Activated CD4-positive, alpha-beta T cell treated with anti-CD3 and anti-CD28 coated beads, Interleukin-10, Interleukin-2, amounts not matched to agents 100 ng/mL and 50 ng/mL, durations not matched to agents 16 hours and 8 hours (primary cell): Measurements from ENCODE around the gene FERMT2.

ENCODE experiments used
- DNase-seq: peaks from one replicate; pipeline ENCODE4 v3.0.0-alpha.2; 2020

FERMT2 gene, protein sequence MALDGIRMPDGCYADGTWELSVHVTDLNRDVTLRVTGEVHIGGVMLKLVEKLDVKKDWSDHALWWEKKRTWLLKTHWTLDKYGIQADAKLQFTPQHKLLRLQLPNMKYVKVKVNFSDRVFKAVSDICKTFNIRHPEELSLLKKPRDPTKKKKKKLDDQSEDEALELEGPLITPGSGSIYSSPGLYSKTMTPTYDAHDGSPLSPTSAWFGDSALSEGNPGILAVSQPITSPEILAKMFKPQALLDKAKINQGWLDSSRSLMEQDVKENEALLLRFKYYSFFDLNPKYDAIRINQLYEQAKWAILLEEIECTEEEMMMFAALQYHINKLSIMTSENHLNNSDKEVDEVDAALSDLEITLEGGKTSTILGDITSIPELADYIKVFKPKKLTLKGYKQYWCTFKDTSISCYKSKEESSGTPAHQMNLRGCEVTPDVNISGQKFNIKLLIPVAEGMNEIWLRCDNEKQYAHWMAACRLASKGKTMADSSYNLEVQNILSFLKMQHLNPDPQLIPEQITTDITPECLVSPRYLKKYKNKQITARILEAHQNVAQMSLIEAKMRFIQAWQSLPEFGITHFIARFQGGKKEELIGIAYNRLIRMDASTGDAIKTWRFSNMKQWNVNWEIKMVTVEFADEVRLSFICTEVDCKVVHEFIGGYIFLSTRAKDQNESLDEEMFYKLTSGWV

DNA sequence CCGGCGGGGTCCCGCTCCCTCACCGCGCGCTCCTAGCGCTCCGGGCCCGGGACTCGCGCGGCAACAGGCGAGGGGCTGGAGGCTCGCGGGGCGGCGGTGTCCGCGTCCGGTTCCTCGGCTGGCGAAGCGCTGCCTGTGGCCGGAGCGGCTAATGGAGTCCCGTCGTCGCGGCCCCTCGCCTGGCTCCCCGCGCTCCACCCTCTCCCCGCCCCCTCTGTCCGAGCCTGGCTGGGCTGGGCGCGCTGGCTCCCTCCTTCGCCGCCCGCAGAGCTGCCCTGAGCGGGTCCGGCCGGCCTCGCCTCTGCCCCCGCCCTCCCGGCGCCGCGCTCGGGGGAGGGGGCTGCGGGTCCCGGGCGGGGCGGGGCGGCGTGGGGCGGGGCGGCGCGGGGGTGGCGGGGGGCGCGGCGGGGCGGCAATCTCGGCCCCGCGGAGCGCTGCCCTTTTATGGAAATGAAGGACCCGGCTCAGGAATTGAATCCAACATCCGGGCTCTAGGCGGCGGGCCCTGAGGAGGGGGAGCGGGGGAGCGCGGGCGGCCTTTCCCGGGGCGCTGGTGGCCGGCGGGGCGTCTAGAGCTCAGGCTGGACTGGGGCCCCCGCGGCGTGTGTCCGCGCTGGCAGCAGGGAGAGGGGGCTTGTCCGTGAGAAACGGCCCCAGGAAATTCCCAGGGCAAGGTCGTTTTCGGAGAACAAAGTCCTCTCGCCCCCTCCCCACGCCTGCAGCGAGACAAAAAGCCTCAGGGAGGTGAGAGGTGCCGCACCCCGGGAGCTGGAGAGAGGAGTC lies at the start of gene FERMT2:
TSS of gene FERMT2 (minus strand) at position 153 of the 783 bp plus-strand sequence. CDS start 482 bp downstream, outside the sequence.
- DNase-seq: no peak

DNA sequence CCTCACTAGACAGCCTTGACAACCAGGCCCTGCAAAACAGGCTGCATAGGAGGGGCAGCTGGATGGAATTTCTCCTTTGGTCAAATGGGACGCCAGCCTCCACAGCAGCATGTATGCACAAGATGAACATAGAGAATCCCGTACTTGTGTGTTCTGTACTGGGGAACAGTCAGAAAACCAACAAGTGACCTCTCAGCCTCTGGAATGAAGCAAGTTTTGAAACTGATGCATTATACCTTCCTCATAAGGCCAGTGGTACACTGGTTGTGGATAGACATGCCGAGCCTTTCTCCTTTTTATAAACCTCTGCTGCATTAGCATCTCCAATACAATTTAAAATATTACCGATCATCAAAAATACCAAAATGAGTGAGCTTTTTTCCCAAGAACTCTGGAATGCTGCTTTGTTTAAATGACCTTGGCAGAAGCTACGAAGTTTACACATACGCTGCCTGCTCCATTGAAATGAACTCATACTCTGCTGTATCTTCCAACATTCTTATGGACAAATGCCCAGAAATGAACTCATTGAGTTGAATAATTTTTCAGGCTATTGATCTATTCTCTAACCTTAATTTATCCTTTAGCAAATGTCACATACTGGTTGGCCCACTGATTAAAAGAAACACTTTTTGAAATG lies 47.6 kb upstream of the FERMT2 start:
- DNase-seq: no peak

DNA sequence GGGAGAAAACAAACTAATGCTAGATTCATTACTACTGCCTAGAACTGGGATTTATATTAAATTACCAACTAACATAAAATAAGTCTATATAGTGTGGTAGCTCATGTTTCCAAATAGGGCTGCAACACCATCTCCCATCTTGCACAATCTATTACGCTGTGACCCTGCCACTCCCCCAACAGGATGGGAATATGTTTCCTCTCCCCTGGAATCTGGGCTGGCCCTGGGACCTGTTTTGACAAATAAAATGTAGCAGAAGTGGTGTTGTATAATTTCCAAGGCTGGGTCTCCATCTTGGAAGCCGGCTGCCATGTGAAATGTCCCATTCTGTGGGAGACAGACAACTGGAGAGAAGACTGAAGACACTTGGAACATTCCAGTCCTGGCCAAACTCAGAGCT lies 45.6 kb upstream of the FERMT2 start:
- no peak for DNase-seq

DNA sequence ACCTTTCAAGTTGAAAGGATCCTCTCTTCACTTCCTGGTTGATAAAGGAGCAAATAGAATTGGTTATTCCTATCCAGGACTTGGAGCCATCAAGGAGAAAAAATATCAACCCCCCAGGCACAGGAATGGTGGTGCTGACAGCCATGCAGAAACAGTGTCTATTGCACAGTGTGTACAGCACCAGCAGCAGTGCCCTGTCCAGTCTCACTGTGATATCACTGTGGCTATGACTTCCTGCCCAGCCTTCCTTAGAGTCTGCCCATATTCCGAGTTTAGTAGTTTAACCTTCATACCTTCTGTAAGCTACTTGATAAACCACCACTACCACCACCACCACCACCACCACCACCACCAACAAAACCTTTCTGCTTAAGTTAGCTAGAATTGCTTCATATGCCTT lies 45.1 kb upstream of the FERMT2 start:
- no peak for DNase-seq

DNA sequence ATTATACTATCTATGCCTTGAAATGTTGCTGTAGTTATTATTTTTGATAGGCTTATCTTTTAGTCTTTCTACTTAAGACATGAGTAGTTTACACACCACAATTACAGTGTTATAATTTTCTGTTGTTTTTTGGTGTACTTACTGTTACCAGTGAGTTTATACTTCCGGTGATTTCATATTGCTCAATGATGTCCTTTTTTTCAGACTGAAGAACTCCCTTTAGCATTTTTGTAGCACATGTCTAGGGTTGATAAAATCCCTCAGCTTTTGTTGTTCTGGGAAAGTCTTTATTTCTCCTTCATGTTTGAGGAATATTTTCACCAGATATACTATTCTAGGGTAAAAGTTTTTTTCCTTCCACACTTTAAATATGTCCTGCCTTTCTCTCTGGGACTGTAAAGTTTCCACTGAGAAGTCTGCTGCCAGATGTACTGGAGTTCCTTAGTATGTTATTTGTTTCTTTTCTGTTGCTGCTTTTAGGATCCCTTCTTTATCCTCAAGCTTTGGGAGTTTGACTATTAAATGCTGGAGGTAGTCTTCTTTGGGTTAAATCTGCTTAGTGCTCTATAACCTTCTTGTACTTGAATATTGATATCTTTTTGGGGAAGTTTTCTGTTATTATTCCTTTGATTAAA lies 41.5 kb upstream of the FERMT2 start:
- DNase-seq: no peak

DNA sequence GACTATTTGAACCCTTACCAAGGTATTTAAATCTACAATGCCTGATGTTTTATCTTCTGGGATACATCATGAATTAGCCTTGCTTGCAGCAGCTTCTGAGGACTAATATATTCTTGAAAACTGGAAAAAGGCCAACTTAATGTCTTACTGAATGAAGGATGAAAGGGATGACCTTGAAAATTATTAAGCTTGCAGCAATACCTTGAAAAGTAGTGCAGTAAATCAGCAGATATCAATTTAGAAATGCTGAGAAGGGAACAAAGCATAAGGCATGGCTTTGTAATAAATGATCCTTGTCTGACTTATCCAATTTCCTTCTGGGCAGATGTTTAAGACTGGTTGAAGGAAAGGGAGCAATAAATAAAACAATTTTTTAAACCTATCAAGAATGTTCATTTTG lies 37.3 kb upstream of the FERMT2 start:
- no peak for DNase-seq

DNA sequence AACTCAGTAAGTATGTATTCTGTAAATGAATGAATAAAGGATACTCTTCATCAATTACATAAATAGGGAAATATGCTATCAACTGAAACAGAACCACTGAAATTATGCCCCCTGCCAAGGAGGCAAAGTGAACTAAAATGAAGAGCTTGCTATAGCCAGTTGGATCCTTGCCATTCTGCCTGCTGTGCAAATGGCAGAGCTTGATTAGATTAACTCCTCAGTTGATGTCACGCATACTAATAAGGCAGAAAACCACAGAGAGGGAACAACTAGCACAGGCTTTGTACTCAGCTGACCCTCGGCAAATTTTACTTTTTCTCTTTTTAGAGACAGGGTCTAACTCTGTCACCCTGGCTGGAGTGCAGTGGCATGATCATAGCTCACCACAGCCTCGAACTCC lies 36.7 kb upstream of the FERMT2 start:
- no peak for DNase-seq

DNA sequence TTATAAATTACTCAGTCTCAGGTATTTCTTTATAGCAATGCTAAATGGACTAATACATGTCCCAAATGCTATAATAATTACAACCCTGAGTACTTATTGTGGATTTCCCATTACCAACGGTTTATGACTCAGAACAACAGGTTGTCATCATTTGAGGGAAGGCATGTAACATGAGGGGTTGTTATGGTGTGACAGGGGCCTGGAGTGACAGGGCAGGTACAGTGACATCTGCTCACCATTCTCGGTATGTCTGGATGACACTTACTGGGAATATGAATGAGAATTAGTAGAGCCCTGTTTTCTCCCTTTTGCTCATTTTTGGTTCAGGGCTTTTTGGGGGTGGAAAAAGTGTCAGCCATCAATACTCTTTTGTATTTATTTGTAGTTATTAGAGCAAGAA lies 36.2 kb upstream of the FERMT2 start:
- no peak for DNase-seq

DNA sequence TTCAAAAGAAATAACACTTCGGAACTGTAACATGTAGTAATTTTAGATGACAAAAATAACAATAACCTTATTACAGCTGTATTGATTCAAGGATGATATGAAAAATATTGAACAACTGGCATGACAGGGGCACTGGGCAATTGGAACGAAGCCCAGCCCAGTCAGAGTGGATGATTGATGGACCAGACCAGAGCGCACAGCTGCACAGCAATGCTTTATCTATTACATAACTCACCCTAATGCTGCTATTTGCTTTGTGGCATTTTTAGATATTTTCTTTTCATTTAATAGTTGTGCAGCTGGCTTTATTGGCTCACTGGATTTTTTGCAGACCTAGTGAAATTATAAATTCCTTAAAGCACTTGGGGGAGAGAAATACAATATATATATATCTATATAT lies 26.9 kb upstream of the FERMT2 start:
- no peak for DNase-seq

DNA sequence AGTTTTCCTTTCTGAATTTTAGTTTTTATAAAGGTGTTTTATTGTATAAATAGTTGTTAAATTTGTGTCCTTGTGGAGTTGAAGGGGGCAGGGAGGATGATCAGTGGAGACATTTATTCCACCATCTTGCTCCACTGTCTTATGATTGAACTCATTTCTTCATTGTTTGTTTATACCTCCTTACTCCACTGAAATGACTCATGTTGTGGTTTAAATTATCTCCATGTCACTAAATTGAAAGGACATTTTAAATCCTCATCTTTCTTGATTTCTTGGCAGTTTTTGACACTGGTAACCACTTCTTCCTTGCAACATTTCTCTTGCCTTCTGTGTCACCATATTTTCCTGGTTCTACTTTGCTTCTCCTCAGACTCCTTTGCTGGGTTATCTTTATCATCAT lies 23.6 kb upstream of the FERMT2 start:
- DNase-seq: no peak

DNA sequence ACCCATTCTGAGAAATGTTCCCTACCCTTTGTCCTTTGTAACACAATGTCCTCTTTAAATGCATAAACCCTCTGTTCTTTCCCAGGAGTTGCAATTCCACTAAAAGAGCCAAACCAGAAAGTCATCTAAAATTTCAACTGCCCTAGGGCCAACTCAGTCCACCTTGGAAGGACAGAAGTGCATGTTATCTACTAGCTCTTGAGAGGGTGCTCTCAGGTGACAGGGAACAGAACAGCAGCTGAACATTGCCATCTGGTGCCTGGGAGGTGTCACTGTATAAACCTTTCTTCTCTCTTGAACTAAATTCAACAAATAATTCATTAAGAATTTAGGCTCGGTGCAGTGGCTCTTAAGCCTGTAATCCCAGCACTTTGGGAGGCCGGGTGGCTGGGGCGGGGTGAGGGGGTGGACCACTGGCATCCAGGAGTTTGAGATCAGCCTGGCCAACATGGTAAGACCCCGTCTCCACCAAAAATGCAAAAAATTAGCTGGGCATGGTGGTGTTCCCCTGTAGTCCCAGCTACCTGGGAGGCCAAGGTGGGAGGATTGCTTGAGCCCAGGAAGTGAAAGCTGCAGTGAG lies 10.3 kb upstream of the FERMT2 start:
- peak; percentile 57 for DNase-seq

DNA sequence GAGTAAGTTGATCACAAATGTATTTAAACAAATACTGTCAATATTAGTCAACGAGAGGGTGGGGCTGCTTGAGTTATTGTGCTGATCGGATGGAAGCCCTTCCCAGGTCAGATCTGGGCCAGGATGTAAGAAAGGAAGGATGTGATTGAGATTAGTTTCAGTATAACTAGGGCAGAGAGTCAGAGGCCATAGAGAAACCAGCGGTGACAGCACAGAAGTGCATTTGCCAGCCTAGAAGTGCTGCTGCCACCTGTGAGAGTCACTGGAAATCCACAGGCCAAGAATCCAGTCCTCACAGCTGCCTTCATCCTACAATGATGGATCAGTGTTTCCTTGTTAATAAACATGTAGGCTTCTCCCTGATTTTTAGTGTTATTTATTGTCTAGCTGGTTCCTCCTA lies 9.8 kb upstream of the FERMT2 start:
- DNase-seq: peak; percentile 36

DNA sequence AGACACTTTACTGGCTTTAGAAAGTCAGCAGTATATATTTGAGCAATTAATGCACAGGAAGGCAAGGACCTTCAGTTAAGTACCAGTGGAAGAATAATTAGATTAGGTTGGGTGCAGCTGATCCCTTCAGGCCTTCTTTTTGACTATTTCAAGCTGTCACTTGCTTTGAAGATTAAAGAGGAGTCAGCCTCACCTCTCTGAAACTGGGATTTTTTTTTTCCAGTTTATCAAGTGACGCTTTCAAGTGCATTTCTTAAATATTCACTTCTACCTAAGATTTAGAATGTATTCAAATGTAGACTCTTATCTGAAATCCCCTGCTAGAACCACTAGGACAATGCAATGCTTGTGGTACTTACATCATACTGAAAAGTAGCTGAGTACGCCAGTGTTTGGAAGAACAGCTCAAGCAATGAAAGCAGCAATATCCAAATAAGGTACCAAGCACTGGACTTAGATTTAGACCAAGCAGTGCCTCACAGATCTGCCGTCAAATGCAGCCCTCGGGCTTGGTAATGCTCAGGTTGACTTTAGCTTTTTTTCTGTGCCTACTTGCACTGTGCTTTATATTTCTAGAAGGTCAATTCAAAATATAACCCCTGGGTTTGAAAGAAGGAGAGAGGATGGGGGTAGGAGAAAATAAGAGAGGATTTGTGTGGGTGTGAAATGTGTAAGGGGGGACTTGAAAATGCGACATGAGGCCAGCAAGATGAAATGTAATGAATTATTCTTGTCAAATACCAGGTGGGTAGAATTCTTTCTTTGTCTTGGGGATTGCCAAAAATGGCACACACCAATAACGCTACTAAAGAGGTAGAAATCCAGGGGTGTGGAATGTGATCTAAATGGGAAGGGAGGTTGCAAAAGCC lies 3.7 kb upstream of the FERMT2 start:
- peak; percentile 36 for DNase-seq

DNA sequence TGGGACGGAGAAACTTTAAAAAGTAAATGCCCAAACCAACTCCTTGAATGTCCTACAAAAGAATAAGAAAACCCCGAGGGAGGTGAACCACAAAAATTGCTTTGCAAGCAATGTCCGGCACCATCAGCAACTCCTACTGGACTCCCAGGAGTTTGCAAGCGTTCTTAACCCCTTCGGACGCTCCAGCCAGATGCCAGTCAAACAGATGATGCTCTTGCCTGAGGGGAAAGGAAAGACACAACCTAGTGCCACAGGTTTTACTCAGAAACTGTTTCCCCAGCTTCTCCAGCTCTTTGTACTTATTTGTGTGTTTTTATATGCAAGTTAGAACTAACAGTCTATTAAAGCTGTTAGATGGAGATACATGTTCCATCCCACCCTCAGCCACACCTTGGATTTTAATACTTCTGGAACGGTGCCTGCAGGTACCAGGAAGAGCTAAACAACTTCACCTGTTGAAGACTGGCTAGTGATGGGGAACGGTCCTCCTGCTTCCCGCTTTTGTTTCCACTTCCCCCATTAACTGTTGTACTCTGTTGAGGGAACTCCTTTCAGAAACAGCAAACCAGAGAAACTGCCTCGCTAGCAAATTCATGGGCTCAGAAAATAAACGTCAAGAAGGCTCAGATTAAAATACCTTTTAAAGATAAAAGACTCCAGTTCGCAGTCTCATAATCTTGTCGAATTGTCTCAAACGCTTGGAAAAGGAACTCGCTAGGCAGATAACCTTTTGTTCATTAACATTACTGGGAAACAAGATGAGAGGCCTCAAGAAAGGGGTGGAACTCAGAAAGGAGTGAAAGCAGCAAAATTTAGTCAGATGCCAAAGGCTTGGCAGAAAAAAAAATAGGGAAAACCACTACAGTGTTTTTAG lies 1.1 kb upstream of the FERMT2 start:
- DNase-seq: no peak

DNA sequence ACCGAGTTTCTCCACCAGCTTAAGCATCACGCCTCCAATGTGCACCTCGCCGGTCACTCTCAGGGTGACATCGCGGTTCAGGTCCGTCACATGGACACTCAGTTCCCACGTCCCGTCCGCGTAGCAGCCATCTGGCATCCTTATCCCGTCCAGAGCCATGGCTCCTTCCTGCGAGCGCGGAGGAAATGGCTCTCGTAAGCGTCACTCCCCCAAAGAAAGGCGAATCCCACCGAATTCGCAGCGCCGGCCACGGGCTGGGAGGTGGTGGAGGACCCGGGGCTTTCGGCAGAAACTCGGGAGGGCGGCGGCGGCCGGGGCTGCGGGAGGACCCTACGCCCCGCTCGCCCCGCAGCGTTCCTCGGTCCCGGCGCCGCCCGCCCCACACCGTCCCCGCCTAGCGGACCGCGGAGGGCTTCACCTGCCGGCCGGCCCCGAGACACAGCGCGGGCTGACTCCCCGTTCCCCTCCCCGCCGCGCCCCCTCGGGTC lies 396 bp downstream of the FERMT2 start:
- DNase-seq: no peak

DNA sequence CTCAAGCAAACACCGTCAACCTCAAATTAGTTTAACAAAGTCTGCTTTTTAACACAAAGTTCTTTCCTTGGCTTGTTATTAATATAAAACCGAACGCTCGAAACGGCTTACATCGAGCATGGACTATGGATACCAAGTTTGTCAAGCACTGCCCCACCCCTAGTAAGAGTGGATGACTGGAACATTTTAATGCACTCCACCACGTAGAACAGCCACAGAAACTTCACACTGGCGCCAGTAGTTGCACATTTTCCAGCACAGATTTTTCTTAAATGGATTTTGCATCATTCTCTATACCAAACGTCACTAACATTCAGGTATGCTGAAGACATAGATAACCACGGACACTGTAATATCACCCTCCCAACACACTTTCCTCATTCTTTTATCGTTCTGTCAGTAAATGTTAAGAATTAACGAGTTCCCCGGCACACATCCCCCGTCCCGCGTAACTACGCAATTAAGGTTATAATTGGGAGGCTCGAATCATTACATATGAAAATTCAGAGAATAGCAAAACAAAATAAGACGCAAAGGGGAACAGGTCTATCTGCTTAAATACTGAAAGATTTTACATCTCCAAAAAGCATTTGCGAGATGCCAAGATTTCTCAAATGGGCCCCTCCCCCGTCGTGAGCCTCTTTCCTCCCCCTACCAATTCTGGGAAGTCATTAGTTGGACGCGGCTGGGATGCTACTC lies 990 bp downstream of the FERMT2 start:
- DNase-seq: no peak

DNA sequence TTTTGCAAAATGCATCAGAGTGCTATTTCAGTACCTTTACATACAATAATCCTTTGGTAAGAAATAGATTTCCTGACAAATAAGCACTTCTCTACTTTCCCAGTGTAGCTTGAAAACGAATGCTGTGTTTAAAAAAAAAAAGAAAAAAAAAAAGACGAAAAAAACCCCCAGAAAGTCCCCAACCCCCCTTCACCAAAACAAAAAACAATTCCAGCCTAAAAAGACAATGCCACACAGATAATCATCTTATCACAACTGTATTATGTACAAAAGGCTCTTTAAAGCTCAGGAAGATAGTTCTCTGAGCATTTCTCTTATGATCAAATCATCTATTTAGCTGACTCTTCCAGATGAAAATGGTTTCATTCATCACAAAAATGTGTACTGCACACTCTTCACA lies 1.6 kb downstream of the FERMT2 start:
- no peak for DNase-seq

DNA sequence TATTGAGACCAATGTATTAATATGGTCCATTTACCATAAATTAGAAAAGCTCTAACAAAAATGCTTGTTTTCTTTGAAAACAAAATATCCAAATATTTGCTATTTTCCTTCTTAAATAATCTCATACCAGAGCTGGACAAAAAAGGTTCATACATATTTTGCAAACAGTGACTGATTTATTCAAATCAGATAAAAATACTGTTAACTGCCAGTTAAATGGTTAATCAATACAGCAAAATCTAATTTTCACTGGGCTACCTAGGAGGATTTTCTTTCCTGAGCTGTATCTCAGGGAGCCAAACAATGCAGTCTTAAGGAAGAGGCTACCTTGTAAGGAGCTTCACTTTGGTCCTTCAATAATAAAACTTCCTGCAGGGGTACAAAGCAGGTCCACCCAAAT lies 2.0 kb downstream of the FERMT2 start:
- no peak for DNase-seq

DNA sequence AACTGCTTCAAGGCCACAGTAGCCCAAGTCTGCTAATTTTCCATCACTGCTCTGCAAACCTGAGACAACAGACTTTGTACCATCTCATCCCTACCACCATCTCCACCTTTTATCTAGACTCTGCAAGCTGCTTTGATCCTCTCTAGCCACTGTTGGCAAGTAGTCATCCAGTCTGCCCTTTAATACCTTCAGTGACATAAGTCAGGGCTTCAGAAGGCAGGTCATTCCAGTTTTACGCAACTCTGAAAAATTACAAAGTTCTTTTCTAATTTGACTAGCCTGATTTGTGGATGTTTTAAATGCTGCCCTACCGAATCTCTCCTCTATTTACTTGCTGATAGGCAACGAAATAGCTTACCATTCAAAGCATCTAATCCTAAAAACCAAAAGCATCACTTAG lies 2.8 kb downstream of the FERMT2 start:
- DNase-seq: no peak

DNA sequence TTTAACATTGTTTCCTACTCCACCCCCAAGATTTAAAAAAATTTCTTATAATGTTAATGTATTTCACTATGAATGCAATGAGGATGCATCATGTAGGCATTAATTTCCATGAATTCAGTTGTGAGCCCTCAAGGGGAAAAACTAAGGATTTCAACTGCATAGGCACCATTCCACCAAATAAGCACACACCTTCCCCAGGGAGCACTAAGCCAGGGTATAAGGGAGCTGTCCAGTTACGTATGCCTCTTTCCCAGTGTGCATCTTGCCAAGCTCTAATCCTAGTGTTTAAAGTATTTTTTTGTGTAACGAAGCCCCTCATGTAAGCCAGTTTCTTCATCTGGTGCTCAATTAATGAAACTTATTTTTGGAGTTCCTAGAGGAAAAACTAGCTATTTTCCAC lies 6.6 kb downstream of the FERMT2 start:
- DNase-seq: no peak
